H9 (cell line): ENCODE measurements around the gene JAK1. TPM values are rescaled to one million over a fixed set of nuclear protein-coding genes. Genes with fewer than 3 reads are reported as not detected.

Source experiments
- DNase-seq: peaks from one replicate; pipeline ENCODE4 v3.0.0-alpha.2; 2017
- H2AFZ ChIP-seq: one replicate; pipeline ENCODE4 v1.6.1; 2013; ENCODE audit warnings: mild to moderate bottlenecking, low read length, control low read depth, moderate library complexity
- H2AK5ac ChIP-seq: 2 replicates; pipeline ENCODE4 v1.6.1; 2013; ENCODE audit warnings: low read length, control low read depth, mixed read lengths; ENCODE audit not compliant: insufficient read length
- H2BK120ac ChIP-seq: one replicate; pipeline ENCODE4 v1.6.1; 2013; ENCODE audit warnings: low read depth, mild to moderate bottlenecking, low read length, control low read depth, inconsistent platforms; ENCODE audit not compliant: poor library complexity, severe bottlenecking
- H2BK12ac ChIP-seq: 2 replicates; pipeline ENCODE4 v1.6.1; 2013; ENCODE audit warnings: low read length, control low read depth, mixed read lengths, low read depth; ENCODE audit not compliant: insufficient read length
- H2BK15ac ChIP-seq: 2 replicates; pipeline ENCODE4 v1.6.1; 2013; ENCODE audit warnings: low read depth, low read length, control low read depth
- H2BK20ac ChIP-seq: one replicate; pipeline ENCODE4 v1.6.1; 2013; ENCODE audit warnings: low read depth, mild to moderate bottlenecking, low read length, control low read depth, inconsistent platforms; ENCODE audit not compliant: poor library complexity, severe bottlenecking
- H2BK5ac ChIP-seq: 2 replicates; pipeline ENCODE4 v1.6.1; 2013; ENCODE audit warnings: low read length, control low read depth, mixed read lengths; ENCODE audit not compliant: insufficient read length
- H3K14ac ChIP-seq: 2 replicates; pipeline ENCODE4 v1.6.1; 2013; ENCODE audit warnings: low read length, control low read depth; ENCODE audit not compliant: insufficient read depth
- H3K18ac ChIP-seq: 2 replicates; pipeline ENCODE4 v1.6.1; 2013; ENCODE audit warnings: low read depth, mild to moderate bottlenecking, mixed read lengths, low read length, control low read depth; ENCODE audit not compliant: insufficient read length
- H3K23ac ChIP-seq: 2 replicates; pipeline ENCODE4 v1.6.1; 2013; ENCODE audit warnings: low read length, control low read depth, mixed read lengths, low read depth; ENCODE audit not compliant: insufficient read length
- H3K23me2 ChIP-seq: 2 replicates; pipeline ENCODE4 v1.6.1; 2013; ENCODE audit warnings: low read depth, mild to moderate bottlenecking, mixed read lengths, low read length, control low read depth; ENCODE audit not compliant: insufficient read length, poor library complexity, severe bottlenecking
- H3K27ac ChIP-seq: 2 replicates; pipeline ENCODE4 v1.5.1; 2013; ENCODE audit warnings: low read length, control low read depth, mixed read lengths, low read depth; ENCODE audit not compliant: insufficient read length
- H3K27me3 ChIP-seq: 2 replicates; pipeline ENCODE4 v1.6.1; 2013; ENCODE audit warnings: low read length, control low read depth, inconsistent platforms; ENCODE audit not compliant: insufficient read depth
- H3K4ac ChIP-seq: 2 replicates; pipeline ENCODE4 v1.6.1; 2013; ENCODE audit warnings: low read depth, mild to moderate bottlenecking, control low read depth, inconsistent platforms, low read length, moderate library complexity
- H3K4me1 ChIP-seq: 2 replicates; pipeline ENCODE4 v1.6.1; 2013; ENCODE audit warnings: low read length, control low read depth, inconsistent platforms; ENCODE audit not compliant: insufficient read depth
- H3K4me2 ChIP-seq: 2 replicates; pipeline ENCODE4 v1.6.1; 2013; ENCODE audit warnings: low read length, control low read depth, mixed read lengths; ENCODE audit not compliant: insufficient read length, insufficient read depth
- H3K56ac ChIP-seq: 2 replicates; pipeline ENCODE4 v1.6.1; 2013; ENCODE audit warnings: low read depth, mild to moderate bottlenecking, mixed read lengths, low read length, control low read depth; ENCODE audit not compliant: insufficient read length
- H3K79me1 ChIP-seq: 2 replicates; pipeline ENCODE4 v1.6.1; 2013; ENCODE audit warnings: low read depth, mild to moderate bottlenecking, moderate library complexity, low read length, control low read depth, inconsistent platforms; ENCODE audit not compliant: insufficient read depth, poor library complexity, severe bottlenecking
- H3K79me2 ChIP-seq: 2 replicates; pipeline ENCODE4 v1.6.1; 2013; ENCODE audit warnings: low read length, control low read depth, inconsistent platforms; ENCODE audit not compliant: insufficient read depth
- H3K9ac ChIP-seq: 2 replicates; pipeline ENCODE4 v1.6.1; 2013; ENCODE audit warnings: low read length, control low read depth, mixed read lengths; ENCODE audit not compliant: insufficient read length; ENCODE audit errors: extremely low read depth
- H3K9me3 ChIP-seq: one replicate; pipeline ENCODE4 v1.6.1; 2013; ENCODE audit warnings: low read depth, low read length, inconsistent platforms; ENCODE audit not compliant: control insufficient read depth
- H3T11ph ChIP-seq: one replicate; pipeline ENCODE4 v1.6.1; 2013; ENCODE audit warnings: mild to moderate bottlenecking, low read length, control low read depth, inconsistent platforms
- H4K20me1 ChIP-seq: one replicate; pipeline ENCODE4 v1.6.1; 2013; ENCODE audit not compliant: control insufficient read depth, insufficient read length, insufficient read depth
- H4K5ac ChIP-seq: 2 replicates; pipeline ENCODE4 v1.6.1; 2013; ENCODE audit warnings: low read depth, mild to moderate bottlenecking, mixed read lengths, low read length, control low read depth; ENCODE audit not compliant: insufficient read length
- H4K8ac ChIP-seq: replicated peaks from 2 replicates; pipeline ENCODE4 v1.6.1; 2013; ENCODE audit warnings: low read length, control low read depth, mixed read lengths, low read depth; ENCODE audit not compliant: insufficient read length
- H4K91ac ChIP-seq: 2 replicates; pipeline ENCODE4 v1.6.1; 2013; ENCODE audit warnings: low read depth, mild to moderate bottlenecking, moderate library complexity, mixed read lengths, low read length, control low read depth; ENCODE audit not compliant: insufficient read length
- H3K27ac Mint-ChIP-seq, 3 experiments: 2 replicates in 2 of 3; 3 replicates in 1 of 3; pipeline ENCODE4 v1.8.0; 2020 to 2021; ENCODE audit warnings: mixed read lengths in 3 of 3, mild to moderate bottlenecking in 1 of 3, moderate library complexity in 1 of 3
- H3K27me3 Mint-ChIP-seq: 2 replicates; pipeline ENCODE4 v1.8.0; 2021; ENCODE audit warnings: low read depth, mild to moderate bottlenecking, moderate library complexity, mixed read lengths
- H3K36me3 Mint-ChIP-seq, 3 experiments: 2 replicates in 2 of 3; 3 replicates in 1 of 3; pipeline ENCODE4 v1.8.0; 2020 to 2021; ENCODE audit warnings: low read depth in 3 of 3, mixed read lengths in 3 of 3; ENCODE audit not compliant: insufficient read depth in 1 of 3
- H3K4me1 Mint-ChIP-seq, 2 experiments: 2 replicates each; pipeline ENCODE4 v1.8.0; 2020; ENCODE audit warnings: mixed read lengths in 2 of 2
- H3K4me3 Mint-ChIP-seq, 2 experiments: 2 replicates in 1 of 2; 3 replicates in 1 of 2; pipeline ENCODE4 v1.8.0; 2020 to 2021; ENCODE audit warnings: mild to moderate bottlenecking in 2 of 2, mixed read lengths in 2 of 2, moderate library complexity in 1 of 2
- H3K9me3 Mint-ChIP-seq, 2 experiments: 2 replicates in 1 of 2; 3 replicates in 1 of 2; pipeline ENCODE4 v1.8.0; 2020; ENCODE audit warnings: mild to moderate bottlenecking in 2 of 2, mixed read lengths in 2 of 2, moderate library complexity in 1 of 2
- WGBS: extraction: QIAGEN DNeasy Blood & Tissue Kit; methylation state at CpG from one replicate; pipeline ENCODE4 v1.1.7; 2013; ENCODE audit warnings: missing lambda C conversion rate, low lambda C conversion rate, mixed read lengths; ENCODE audit not compliant: insufficient read length; ENCODE audit errors: extremely low coverage; 5-methylcytosine and 5-hydroxymethylcytosine counted together
- total RNA-seq: library from RNA; stranded (reverse); gene quantifications from 2 replicates; pipeline ENCODE4 v1.2.1, GENCODE V29; 2021
- TF ChIP-seq, protein P1 (sequence below): fragments of 200-600 bp; sonication (generic); conservative IDR thresholded peaks from 3 replicates; pipeline ENCODE4 v1.8.0; 2021; ENCODE audit warnings: antibody characterized with exemption, mild to moderate bottlenecking

JAK1 gene
- total RNA-seq, 1 experiment from 2014 or later = 12.8 TPM

DNA sequence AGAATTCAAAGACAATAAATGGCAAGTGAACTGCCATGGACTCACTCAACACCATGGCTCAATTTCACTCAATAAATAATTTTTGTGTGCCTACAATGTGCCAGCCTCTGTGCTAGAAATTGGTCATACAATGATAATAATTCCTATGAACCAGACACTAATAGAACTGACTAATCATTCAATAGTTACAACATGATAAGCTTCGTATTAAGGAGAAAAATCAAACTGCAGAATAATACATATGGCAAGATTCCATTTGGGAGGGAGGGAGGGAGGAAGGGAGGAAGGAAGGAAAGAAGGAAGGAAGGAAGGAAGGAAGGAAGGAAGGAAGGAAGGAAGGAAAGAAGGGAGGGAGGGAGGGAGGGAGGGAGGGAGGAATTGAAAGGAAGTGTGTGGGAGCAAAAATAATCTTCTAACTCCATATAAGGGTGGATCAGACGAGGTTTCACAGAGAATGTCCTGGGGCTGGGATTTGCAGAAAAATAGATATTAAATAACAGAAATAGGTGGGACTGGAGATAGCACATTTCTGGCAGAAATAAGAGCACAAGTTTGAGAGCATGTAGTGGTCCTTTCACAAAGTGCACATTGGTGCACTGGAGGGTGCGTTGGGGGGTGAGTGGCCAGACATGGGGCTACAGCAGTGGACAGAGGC, 52.9 kb downstream of the JAK1 start:
- H3K27ac ChIP-seq = no peak overlapping the region

More for the DNA sequence above, 52.9 kb downstream of the JAK1 start:
- no peak overlapping the region for H4K8ac ChIP-seq
- H3K56ac ChIP-seq = no peak overlapping the region
- H3K9me3 Mint-ChIP-seq = no peaks in the 10 kb centered on the region
- no peaks in the 10 kb centered on the region for H4K20me1 ChIP-seq
- WGBS = no CpG with 5 or more reads among the region's 3 CpGs
- H2BK5ac ChIP-seq = no peak overlapping the region
- H3K27me3 ChIP-seq = no peaks in the 10 kb centered on the region
- H3K4me3 Mint-ChIP-seq = no peak overlapping the region
- no peak overlapping the region for H2BK20ac ChIP-seq
- H3K27ac Mint-ChIP-seq = no peak overlapping the region
- peaks cover 2% of the 10 kb centered on the region; the same call in 1 of the 2 replicates for H3K27me3 Mint-ChIP-seq
- no peak overlapping the region for H2BK120ac ChIP-seq
- DNase-seq = no peak
- no peak overlapping the region for H2BK15ac ChIP-seq
- no peak overlapping the region for H2AFZ ChIP-seq
- no peak overlapping the region for H3T11ph ChIP-seq
- H2AK5ac ChIP-seq = no peak overlapping the region
- H3K4me1 Mint-ChIP-seq = peaks cover 15 to 19% of the 10 kb centered on the region in 2 experiments
- no peak overlapping the region for H3K18ac ChIP-seq
- no peaks in the 10 kb centered on the region for H3K9me3 ChIP-seq
- 0 out of 2 replicates have a peak, but pooled peaks cover 3% of the 10 kb centered on the region for H3K79me2 ChIP-seq
- no peaks in the 10 kb centered on the region for H3K36me3 Mint-ChIP-seq
- H3K4me2 ChIP-seq = no peak overlapping the region
- no peak overlapping the region for H3K14ac ChIP-seq
- no peak overlapping the region for H3K23ac ChIP-seq
- no peaks in the 10 kb centered on the region for H3K23me2 ChIP-seq
- H4K5ac ChIP-seq = no peak overlapping the region
- TF ChIP-seq, protein P1, sequence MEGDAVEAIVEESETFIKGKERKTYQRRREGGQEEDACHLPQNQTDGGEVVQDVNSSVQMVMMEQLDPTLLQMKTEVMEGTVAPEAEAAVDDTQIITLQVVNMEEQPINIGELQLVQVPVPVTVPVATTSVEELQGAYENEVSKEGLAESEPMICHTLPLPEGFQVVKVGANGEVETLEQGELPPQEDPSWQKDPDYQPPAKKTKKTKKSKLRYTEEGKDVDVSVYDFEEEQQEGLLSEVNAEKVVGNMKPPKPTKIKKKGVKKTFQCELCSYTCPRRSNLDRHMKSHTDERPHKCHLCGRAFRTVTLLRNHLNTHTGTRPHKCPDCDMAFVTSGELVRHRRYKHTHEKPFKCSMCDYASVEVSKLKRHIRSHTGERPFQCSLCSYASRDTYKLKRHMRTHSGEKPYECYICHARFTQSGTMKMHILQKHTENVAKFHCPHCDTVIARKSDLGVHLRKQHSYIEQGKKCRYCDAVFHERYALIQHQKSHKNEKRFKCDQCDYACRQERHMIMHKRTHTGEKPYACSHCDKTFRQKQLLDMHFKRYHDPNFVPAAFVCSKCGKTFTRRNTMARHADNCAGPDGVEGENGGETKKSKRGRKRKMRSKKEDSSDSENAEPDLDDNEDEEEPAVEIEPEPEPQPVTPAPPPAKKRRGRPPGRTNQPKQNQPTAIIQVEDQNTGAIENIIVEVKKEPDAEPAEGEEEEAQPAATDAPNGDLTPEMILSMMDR = no peak
- H4K91ac ChIP-seq = no peak overlapping the region
- H3K4me1 ChIP-seq = peaks cover 6% of the 10 kb centered on the region; the same call in 1 of the 2 replicates
- no peaks in the 10 kb centered on the region for H3K79me1 ChIP-seq
- H3K4ac ChIP-seq = no peak overlapping the region
- no peak overlapping the region for H3K9ac ChIP-seq
- no peak overlapping the region for H2BK12ac ChIP-seq
